AG04449 (cell line): Measurements from ENCODE around the gene GPC5.

Experiments
- CTCF ChIA-PET: fragments of 350-600 bp; formaldehyde crosslinking; extraction: SDS; loops from one replicate; lab custom pipeline; 2021; ENCODE audit warnings: antibody characterized with exemption; lab: Yijun Ruan, JAX
- POLR2A ChIA-PET: fragments of 400-600, 350-600 bp; formaldehyde crosslinking; extraction: SDS; loops from one replicate; lab custom pipeline; 2020; ENCODE audit warnings: antibody characterized with exemption, inconsistent platforms; lab: Yijun Ruan, JAX
- DNase-seq: peaks from one replicate; pipeline ENCODE4 v3.0.0-alpha.2; 2010; ENCODE audit warnings: low read depth, low spot score
- H3K4me3 ChIP-seq: 2 replicates; pipeline ENCODE4 v1.5.1; 2011; ENCODE audit warnings: low read depth, mild to moderate bottlenecking, control low read depth, low read length
- TF ChIP-seq, protein P1 (sequence below): IDR thresholded peaks from one replicate; pipeline ENCODE4 v1.5.1; 2011; ENCODE audit warnings: mild to moderate bottlenecking, moderate library complexity, low read length, control low read depth, inconsistent platforms; ENCODE audit not compliant: insufficient read depth; ENCODE audit errors: missing control alignments

GPC5 gene

GRCh38 chr13:91592056-91593014 is 193.9 kb downstream of the GPC5 start:
- TF ChIP-seq, protein P1, sequence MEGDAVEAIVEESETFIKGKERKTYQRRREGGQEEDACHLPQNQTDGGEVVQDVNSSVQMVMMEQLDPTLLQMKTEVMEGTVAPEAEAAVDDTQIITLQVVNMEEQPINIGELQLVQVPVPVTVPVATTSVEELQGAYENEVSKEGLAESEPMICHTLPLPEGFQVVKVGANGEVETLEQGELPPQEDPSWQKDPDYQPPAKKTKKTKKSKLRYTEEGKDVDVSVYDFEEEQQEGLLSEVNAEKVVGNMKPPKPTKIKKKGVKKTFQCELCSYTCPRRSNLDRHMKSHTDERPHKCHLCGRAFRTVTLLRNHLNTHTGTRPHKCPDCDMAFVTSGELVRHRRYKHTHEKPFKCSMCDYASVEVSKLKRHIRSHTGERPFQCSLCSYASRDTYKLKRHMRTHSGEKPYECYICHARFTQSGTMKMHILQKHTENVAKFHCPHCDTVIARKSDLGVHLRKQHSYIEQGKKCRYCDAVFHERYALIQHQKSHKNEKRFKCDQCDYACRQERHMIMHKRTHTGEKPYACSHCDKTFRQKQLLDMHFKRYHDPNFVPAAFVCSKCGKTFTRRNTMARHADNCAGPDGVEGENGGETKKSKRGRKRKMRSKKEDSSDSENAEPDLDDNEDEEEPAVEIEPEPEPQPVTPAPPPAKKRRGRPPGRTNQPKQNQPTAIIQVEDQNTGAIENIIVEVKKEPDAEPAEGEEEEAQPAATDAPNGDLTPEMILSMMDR, result no peak
- ChIA-PET CTCF (no interaction called here), POLR2A (no interaction called here)
- DNase-seq, result no peak
- H3K4me3 ChIP-seq, result no peak overlapping the region

DNA sequence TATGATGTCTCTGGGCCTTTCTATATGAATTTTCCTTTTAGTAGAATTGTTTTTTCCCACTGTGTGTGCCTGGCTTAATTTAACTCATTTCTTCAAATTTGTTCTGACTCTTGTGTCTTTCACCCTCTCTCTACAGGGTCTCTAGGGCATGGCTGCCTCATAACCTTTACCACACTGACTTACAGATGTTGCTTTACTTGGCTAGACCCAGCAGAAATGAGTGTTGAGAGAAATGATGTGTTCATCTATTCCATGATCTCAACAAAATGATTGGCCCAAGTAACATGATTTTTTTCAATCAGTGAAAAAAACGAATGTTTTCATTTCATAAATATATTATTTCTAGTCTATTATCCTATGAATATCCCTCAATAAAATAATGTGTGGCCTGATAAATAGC is 195.0 kb downstream of the GPC5 start:
- no peak overlapping the region for H3K4me3 ChIP-seq
- ChIA-PET POLR2A (no interaction called here), CTCF (no interaction called here)

GRCh38 chr13:91594061-91594460 is 195.6 kb downstream of the GPC5 start:
- ChIA-PET CTCF (no interaction called here), POLR2A (no interaction called here)
- TF ChIP-seq, protein P1, result no peak

More for the DNA sequence above, 195.0 kb downstream of the GPC5 start:
- TF ChIP-seq, protein P1, result no peak
- no peak for DNase-seq

GRCh38 chr13:91595677-91596076 is 197.3 kb downstream of the GPC5 start:
- CTCF ChIA-PET, result no interaction called here

More at GRCh38 chr13:91594061-91594460, 195.6 kb downstream of the GPC5 start:
- DNase-seq, result no peak
- no peak overlapping the region for H3K4me3 ChIP-seq

DNA sequence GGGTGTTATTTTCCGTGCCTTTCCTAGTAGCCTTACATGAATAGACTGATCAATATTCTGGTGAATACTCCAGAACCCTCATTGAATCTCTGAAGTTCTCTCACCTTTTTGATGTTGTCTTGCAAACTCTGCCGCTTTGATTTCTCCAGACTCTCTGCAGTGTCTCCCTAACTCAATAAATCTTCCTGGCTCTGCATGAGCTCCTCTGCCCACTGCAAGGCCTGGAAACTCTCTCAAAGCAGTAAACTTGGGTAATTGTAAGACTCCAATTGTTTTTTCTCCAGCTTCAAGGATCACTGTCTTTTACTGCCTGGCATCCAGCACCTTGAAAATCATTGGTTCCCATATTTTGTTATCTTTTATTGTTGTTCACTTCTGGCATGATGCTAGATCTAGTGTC is 198.4 kb downstream of the GPC5 start:
- POLR2A ChIA-PET, result no interaction called here
- no peak for DNase-seq
- TF ChIP-seq, protein P1, result no peak
- CTCF ChIA-PET, result no interaction called here
- H3K4me3 ChIP-seq, result no peak overlapping the region

More at GRCh38 chr13:91595677-91596076, 197.3 kb downstream of the GPC5 start:
- POLR2A ChIA-PET, result no interaction called here
- no peak for DNase-seq
- no peak overlapping the region for H3K4me3 ChIP-seq
- TF ChIP-seq, protein P1, result no peak

DNA sequence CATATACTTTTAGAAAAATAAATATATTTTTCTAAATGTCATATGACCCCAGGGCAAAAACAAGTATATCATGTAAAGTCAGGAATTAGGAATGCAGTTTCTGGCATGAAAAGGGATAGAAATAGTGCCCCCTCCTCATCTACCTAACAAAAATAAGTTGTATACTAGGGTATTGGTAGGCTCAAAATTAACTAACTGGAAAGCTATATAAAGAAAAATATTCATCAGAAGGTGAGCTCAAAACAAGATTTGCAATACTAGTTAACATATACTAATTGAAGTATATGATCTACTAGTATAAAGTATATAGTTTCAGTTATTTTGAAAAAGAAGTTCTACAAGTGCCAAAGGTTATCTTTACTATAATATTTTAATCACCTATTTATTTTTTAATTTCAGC is 200.2 kb downstream of the GPC5 start:
- DNase-seq, result no peak
- TF ChIP-seq, protein P1, result no peak
- H3K4me3 ChIP-seq, result no peak overlapping the region
- CTCF ChIA-PET, result no interaction called here
- POLR2A ChIA-PET, result no interaction called here
